HepG2 (cell line): ENCODE data around the gene PLD4. TPM values are rescaled to one million over a fixed set of nuclear protein-coding genes. Genes with fewer than 3 reads are reported as not detected.

Experiments
- ATAC-seq: fragments of 200-7000 bp; cut with Tn5 transposase; 3 replicates; pipeline ENCODE4 v1.9.1; 2020; ENCODE audit warnings: mild to moderate bottlenecking, moderate library complexity
- BruUV-seq: library from RNA; stranded (reverse); fragments of 400-500 nt; replicated peaks from 2 replicates; lab custom pipeline; 2021; lab: Mats Ljungman, UMichigan
- CTCF ChIA-PET: fragments of 300-600 bp; formaldehyde crosslinking; extraction: SDS; loops from one replicate; lab custom pipeline; 2021; ENCODE audit warnings: low total read pairs, inconsistent platforms, low intra/inter-chr PET ratio; lab: Yijun Ruan, JAX
- POLR2A ChIA-PET: fragments of 350-600 bp; sonication (Branson Sonifier 250); formaldehyde crosslinking; loops from one replicate; lab custom pipeline; 2020; ENCODE audit warnings: antibody characterized with exemption, inconsistent platforms; lab: Yijun Ruan, JAX
- DNase-seq: peaks from one replicate; pipeline ENCODE4 v3.0.0-alpha.2; 2015; ENCODE audit warnings: low spot score
- FAIRE-seq: peaks from 3 replicates; lab custom pipeline; 2011; peaks lifted over from hg19 to GRCh38; lab: Jason Lieb, UNC
- H2AFZ ChIP-seq: one replicate; pipeline ENCODE4 v1.6.1; 2011; ENCODE audit warnings: low read length, inconsistent platforms
- H3K27ac ChIP-seq: fragments of 300-600 bp; 3 replicates; pipeline ENCODE4 v1.8.0; 2011; ENCODE audit warnings: mixed run types, mild to moderate bottlenecking, mixed read lengths, low read length, inconsistent platforms; ENCODE audit not compliant: insufficient read depth; ENCODE audit errors: extremely low read length
- H3K27me3 ChIP-seq, 2 experiments: fragments of 200-600 bp in 1 of 2; 2 replicates in 1 of 2; 3 replicates in 1 of 2; pipeline versions ENCODE4 v1.6.0 to v1.8.0; 2011; ENCODE audit warnings: low read length in 2 of 2, mild to moderate bottlenecking in 2 of 2, moderate library complexity in 2 of 2, inconsistent platforms in 1 of 2; ENCODE audit not compliant: insufficient read depth in 2 of 2, control insufficient read depth in 1 of 2
- H3K36me3 ChIP-seq, 2 experiments: fragments of 200-600 bp in 1 of 2; replicated peaks in 1 of 2; 2 replicates in 1 of 2; 3 replicates in 1 of 2; pipeline versions ENCODE4 v1.5.1 to v1.8.0; 2011; ENCODE audit warnings: low read length in 2 of 2, inconsistent platforms in 1 of 2; ENCODE audit not compliant: insufficient read depth in 2 of 2, control insufficient read depth in 1 of 2
- H3K4me1 ChIP-seq: 2 replicates; pipeline ENCODE4 v1.5.1; 2012; ENCODE audit warnings: low read length, inconsistent platforms; ENCODE audit not compliant: insufficient read depth
- H3K4me2 ChIP-seq: 2 replicates; pipeline ENCODE4 v1.6.0; 2011; ENCODE audit warnings: low read depth, low read length, inconsistent platforms
- H3K4me3 ChIP-seq, 3 experiments: fragments of 200-600 bp in 1 of 3; sonication (generic), shearing (Covaris generic) in 1 of 3; replicated peaks in 1 of 3; 2 replicates each; pipeline ENCODE4 v1.5.1; 2011 to 2016; ENCODE audit warnings: low read length in 3 of 3, inconsistent platforms in 2 of 3, low read depth in 2 of 3, mild to moderate bottlenecking in 2 of 3, control low read depth in 1 of 3, mixed read lengths in 1 of 3; ENCODE audit not compliant: insufficient read depth in 1 of 3
- H3K79me2 ChIP-seq: one replicate; pipeline ENCODE4 v1.6.1; 2011; ENCODE audit warnings: low read length, inconsistent platforms; ENCODE audit not compliant: insufficient read depth
- H3K9ac ChIP-seq: 2 replicates; pipeline ENCODE4 v1.6.0; 2011; ENCODE audit warnings: mild to moderate bottlenecking, low read depth, low read length, inconsistent platforms; ENCODE audit not compliant: insufficient read depth
- H3K9me3 ChIP-seq: 2 replicates; pipeline ENCODE4 v1.5.1; 2012; ENCODE audit warnings: mild to moderate bottlenecking, low read length
- H4K20me1 ChIP-seq: 2 replicates; pipeline ENCODE4 v1.6.0; 2011; ENCODE audit warnings: inconsistent platforms, mild to moderate bottlenecking, low read length, moderate library complexity; ENCODE audit not compliant: insufficient read depth
- EHMT2 ChIP-seq: fragments of 200-600 bp; sonication (generic); IDR thresholded peaks from 2 replicates; pipeline ENCODE4 v1.7.0; 2017; ENCODE audit warnings: antibody characterized with exemption, low read depth, low read length, borderline replicate concordance
- ELF1 ChIP-seq: sonication (generic); formaldehyde crosslinking; IDR thresholded peaks from 2 replicates; pipeline ENCODE4 v1.4.0; 2020; ENCODE audit warnings: missing genetic modification reagents
- JARID2 ChIP-seq: sonication (generic); formaldehyde crosslinking; IDR thresholded peaks from 2 replicates; pipeline ENCODE4 v1.8.1; 2023; ENCODE audit warnings: missing genetic modification reagents, inconsistent platforms; ENCODE audit not compliant: insufficient replicate concordance
- KAT2B ChIP-seq: fragments of 150-350 bp; IDR thresholded peaks from 2 replicates; pipeline ENCODE4 v1.6.1; 2014; ENCODE audit warnings: low read depth, low read length, borderline replicate concordance
- PAWR ChIP-seq: sonication (generic); formaldehyde crosslinking; IDR thresholded peaks from 2 replicates; pipeline ENCODE4 v1.4.0; 2020; ENCODE audit warnings: missing genetic modification reagents, mild to moderate bottlenecking, borderline replicate concordance
- SP140L ChIP-seq: sonication (generic); formaldehyde crosslinking; IDR thresholded peaks from 2 replicates; pipeline ENCODE4 v1.4.0; 2020; ENCODE audit warnings: missing genetic modification reagents, borderline replicate concordance
- ZNF207 ChIP-seq: fragments of 450-650 bp; IDR thresholded peaks from 2 replicates; pipeline ENCODE4 v1.6.1; 2016; ENCODE audit warnings: antibody characterized with exemption, borderline replicate concordance
- ZNF709 ChIP-seq: sonication (generic); formaldehyde crosslinking; IDR thresholded peaks from 2 replicates; pipeline ENCODE4 v1.5.0; 2020; ENCODE audit warnings: mild to moderate bottlenecking, missing genetic modification reagents
- WGBS: methylation state at CpG from one replicate; pipeline ENCODE4 v1.1.6; 2017; ENCODE audit warnings: low lambda C conversion rate; 5-methylcytosine and 5-hydroxymethylcytosine counted together
- in situ Hi-C: cut with HindIII; loops from 2 replicates; pipeline ENCODE4 v1.10.0; 2017; ENCODE audit warnings: low pct_unique_long_range_greater_than_20kb; ENCODE audit not compliant: extremely low pct_ligation_motif_present
- intact Hi-C: fragments of 100-400 bp; cut with micrococcal nuclease; formaldehyde crosslinking; loops from one replicate; pipeline ENCODE4 v1.10.0; 2022; ENCODE audit not compliant: unreplicated experiment
- polyA plus RNA-seq, 8 experiments: library from polyadenylated mRNA; depleted of rRNA in 3 of 8; stranded (reverse) in 7 of 8; unstranded in 1 of 8; fragments of >200 nt; fragmentation: Illumina TruSeq in 4 of 8; extraction: Trizol in 4 of 8; gene quantifications; 2 replicates each; pipeline versions ENCODE4 v1.2.1 to v1.2.3, GENCODE V29; 2011 to 2016; ENCODE audit warnings: low read depth in 4 of 8, missing spikeins in 1 of 8, mixed read lengths in 1 of 8; ENCODE audit not compliant: insufficient read depth in 1 of 8
- total RNA-seq, 5 experiments: library from RNA; depleted of rRNA; stranded (reverse); fragments of >200 nt; fragmentation: Illumina TruSeq; extraction: Trizol; gene quantifications; 2 replicates each; pipeline ENCODE4 v1.2.3, GENCODE V29; 2016; ENCODE audit warnings: low read depth in 1 of 5
- TF ChIP-seq, protein P1 (sequence below): sonication (generic); formaldehyde crosslinking; IDR thresholded peaks from 2 replicates; pipeline ENCODE4 v1.4.0; 2020; ENCODE audit warnings: low read depth, mild to moderate bottlenecking, missing genetic modification reagents

The PLD4 gene
- total and polyA plus RNA-seq, 2 of the 13 experiments (the other 11 are each of a cell fraction or from before 2014, with no cell fraction given) = not detected

GRCh38 chr14:104933746-104934733 lies 9.4 kb downstream of the PLD4 start (continued):
- TF ChIP-seq EHMT2 (no peak), PAWR (no peak), ZNF709 (CRISPR knock-in tag) (no peak), ZNF207 (no peak), SP140L (CRISPR knock-in tag) (no peak)

- no CpG with 5 or more reads among the region's 3 CpGs for WGBS
- no peaks in the 10 kb centered on the region for H3K79me2 ChIP-seq
- H3K36me3 ChIP-seq = no peaks in the 10 kb centered on the region
- no peak overlapping the region for H3K4me2 ChIP-seq
- TF ChIP-seq KAT2B = no peak
- TF ChIP-seq ELF1 (CRISPR knock-in tag) = no peak
- no peak for TF ChIP-seq JARID2 (CRISPR knock-in tag)
- TF ChIP-seq, protein P1, sequence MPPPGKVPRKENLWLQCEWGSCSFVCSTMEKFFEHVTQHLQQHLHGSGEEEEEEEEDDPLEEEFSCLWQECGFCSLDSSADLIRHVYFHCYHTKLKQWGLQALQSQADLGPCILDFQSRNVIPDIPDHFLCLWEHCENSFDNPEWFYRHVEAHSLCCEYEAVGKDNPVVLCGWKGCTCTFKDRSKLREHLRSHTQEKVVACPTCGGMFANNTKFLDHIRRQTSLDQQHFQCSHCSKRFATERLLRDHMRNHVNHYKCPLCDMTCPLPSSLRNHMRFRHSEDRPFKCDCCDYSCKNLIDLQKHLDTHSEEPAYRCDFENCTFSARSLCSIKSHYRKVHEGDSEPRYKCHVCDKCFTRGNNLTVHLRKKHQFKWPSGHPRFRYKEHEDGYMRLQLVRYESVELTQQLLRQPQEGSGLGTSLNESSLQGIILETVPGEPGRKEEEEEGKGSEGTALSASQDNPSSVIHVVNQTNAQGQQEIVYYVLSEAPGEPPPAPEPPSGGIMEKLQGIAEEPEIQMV (CRISPR knock-in tag) = no peak
- H4K20me1 ChIP-seq = no peaks in the 10 kb centered on the region
- no peaks in the 10 kb centered on the region for H3K9me3 ChIP-seq
- intact Hi-C loops = no loop called here
- BruUV-seq = no TSS peak
- no peak overlapping the region for H2AFZ ChIP-seq
- FAIRE-seq (no peak), DNase-seq (no peak), ATAC-seq (no peak)
- H3K9ac ChIP-seq = no peak overlapping the region
- peaks cover 19 to 90% of the 10 kb centered on the region in 2 experiments for H3K27me3 ChIP-seq
- no peaks in the 10 kb centered on the region; the same call in 1 of the 2 replicates for H3K4me1 ChIP-seq
- no peak overlapping the region for H3K27ac ChIP-seq
- in situ Hi-C loops = no loop called here
- CTCF ChIA-PET = interaction anchor here (1.6 kb wide), 1 partner anchor 111 kb away, joined by 4 read pairs; no protein-coding TSS in a partner anchor
- H3K4me3 ChIP-seq = no peak overlapping the region
- POLR2A ChIA-PET = no interaction called here
Measured at GRCh38 chr14:104935026-104935650, 10.5 kb downstream of the PLD4 start.
